T-cell (primary cell): ENCODE results near the gene SPRR2F. TPM values are rescaled to one million over a fixed set of nuclear protein-coding genes. Genes with fewer than 3 reads are reported as not detected.
"Not testable (repeated sequence)": the region's sequence is repeated elsewhere in the genome, so short reads cannot be mapped to it uniquely, and the experiment has no call there.

Experiments
- ATAC-seq, 4 experiments: fragments of 200-7000 bp in 3 of 4; fragments of 150-1000 bp in 1 of 4; cut with Tn5 transposase; replicated peaks in 1 of 4; 1 replicate in 3 of 4; 2 replicates in 1 of 4; pipeline ENCODE4 v1.10.0; 2021; ENCODE audit warnings: moderate library complexity in 3 of 4, mild to moderate bottlenecking in 2 of 4, moderate number of reproducible peaks in 1 of 4
- CTCF ChIA-PET, 2 donors: fragments of 300-600 bp; sonication (Branson Sonifier 250); formaldehyde crosslinking; loops; one replicate each; lab custom pipeline; 2022; ENCODE audit warnings: antibody characterized with exemption in 2 of 2; lab: Charles Lee
- POLR2A ChIA-PET, 2 donors: fragments of 300-600 bp; sonication (Branson Sonifier 250); formaldehyde crosslinking; loops; one replicate each; lab custom pipeline; 2022; ENCODE audit warnings: antibody characterized with exemption in 2 of 2; lab: Charles Lee
- DNase-seq, 35 experiments: peaks; one replicate each; pipeline versions ENCODE4 v3.0.0 to v3.0.0-alpha.2; 2013 to 2023
- H3K27ac ChIP-seq: one replicate; pipeline ENCODE4 v1.5.1; 2013; ENCODE audit warnings: low read length
- H3K27me3 ChIP-seq, 2 experiments: replicated peaks in 1 of 2; 1 replicate in 1 of 2; 2 replicates in 1 of 2; pipeline versions ENCODE4 v1.6.1 to v1.7.0; 2013; ENCODE audit warnings: low read length in 1 of 2, mixed read lengths in 1 of 2; ENCODE audit not compliant: control insufficient read depth in 2 of 2, insufficient read depth in 2 of 2; ENCODE audit errors: extremely low read depth in 1 of 2
- H3K36me3 ChIP-seq, 2 donors: 1 replicate in 1 of 2; 2 replicates in 1 of 2; pipeline versions ENCODE4 v1.6.1 to v1.7.0; 2013; ENCODE audit warnings: low read length in 1 of 2; ENCODE audit not compliant: control insufficient read depth in 2 of 2, insufficient read depth in 1 of 2; ENCODE audit errors: extremely low read depth in 1 of 2
- H3K4me1 ChIP-seq, 2 experiments: 1 replicate in 1 of 2; 2 replicates in 1 of 2; pipeline versions ENCODE4 v1.6.1 to v1.7.0; 2013; ENCODE audit warnings: low read length in 2 of 2, mixed read lengths in 1 of 2; ENCODE audit not compliant: insufficient read depth in 2 of 2, control insufficient read depth in 1 of 2; ENCODE audit errors: extremely low read depth in 1 of 2
- H3K4me3 ChIP-seq, 2 donors: 1 replicate in 1 of 2; 2 replicates in 1 of 2; pipeline versions ENCODE4 v1.5.1 to v1.7.0; 2013; ENCODE audit warnings: mild to moderate bottlenecking in 2 of 2, low read length in 1 of 2, moderate library complexity in 1 of 2; ENCODE audit not compliant: control insufficient read depth in 1 of 2; ENCODE audit errors: extremely low read depth in 1 of 2
- H3K9me3 ChIP-seq: 2 replicates; pipeline ENCODE4 v1.7.0; 2013
- H3K27ac Mint-ChIP-seq, 2 donors: one replicate each; pipeline ENCODE4 v1.8.0; 2020 to 2021; ENCODE audit warnings: mild to moderate bottlenecking in 2 of 2, mixed read lengths in 2 of 2
- H3K27me3 Mint-ChIP-seq, 2 donors: one replicate each; pipeline ENCODE4 v1.8.0; 2021 to 2022; ENCODE audit warnings: mixed read lengths in 2 of 2
- H3K36me3 Mint-ChIP-seq: one replicate; pipeline ENCODE4 v1.8.0; 2021; ENCODE audit warnings: mixed read lengths
- H3K4me1 Mint-ChIP-seq, 3 donors: one replicate each; pipeline ENCODE4 v1.8.0; 2020 to 2022; ENCODE audit warnings: mixed read lengths in 3 of 3, mild to moderate bottlenecking in 1 of 3
- H3K4me3 Mint-ChIP-seq, 3 donors: one replicate each; pipeline ENCODE4 v1.8.0; 2020 to 2022; ENCODE audit warnings: mild to moderate bottlenecking in 3 of 3, mixed read lengths in 3 of 3, moderate library complexity in 3 of 3
- H3K9me3 Mint-ChIP-seq, 3 donors: one replicate each; pipeline ENCODE4 v1.8.0; 2020 to 2022; ENCODE audit warnings: mixed read lengths in 3 of 3
- WGBS: methylation state at CpG from one replicate; pipeline ENCODE4 v1.1.5; 2013; ENCODE audit warnings: missing lambda C conversion rate; ENCODE audit not compliant: insufficient coverage; 5-methylcytosine and 5-hydroxymethylcytosine counted together
- total RNA-seq, 35 experiments: library from RNA in 6 of 35; stranded (reverse) in 6 of 35; fragments of 120-200 nt in 1 of 35; gene quantifications; one replicate each; pipeline versions ENCODE4 v1.2.1 to v1.2.4 and lab custom pipeline; 2013 to 2026

SPRR2F gene
- total RNA-seq, 5 donors from 2014 or later (not counting 1 experiment from before 2014, with no cell fraction given), result not detected

GRCh38 chr1:153122831-153123421, 9.6 kb upstream of the SPRR2F start:
- peaks cover 16 to 19% of the 10 kb centered on the region in 2 donors for H3K27me3 Mint-ChIP-seq
- Histone ChIP-seq H3K4me1 (no peaks in the 10 kb centered on the region), H3K9me3 (no peaks in the 10 kb centered on the region), H3K27me3 (peaks cover 2 to 4% of the 10 kb centered on the region in 2 experiments), H3K36me3 (no peaks in the 10 kb centered on the region), H3K27ac (no peak overlapping the region), H3K4me3 (no peak overlapping the region)
- no peak for DNase-seq
- H3K4me3 Mint-ChIP-seq, result no peak overlapping the region
- CTCF ChIA-PET, result interaction anchor here in 1 of 2 donors (0.7 kb wide), 1 partner anchor 546 kb away, joined by 4 read pairs; no protein-coding TSS in a partner anchor
- H3K36me3 Mint-ChIP-seq, result no peaks in the 10 kb centered on the region
- POLR2A ChIA-PET, result no interaction called here
- H3K9me3 Mint-ChIP-seq, result peaks cover 15 to 19% (median 15%) of the 10 kb centered on the region in 3 donors
- H3K27ac Mint-ChIP-seq, result no peak overlapping the region
- 62% methylated on average over 3 of the region's 3 CpGs for WGBS
- H3K4me1 Mint-ChIP-seq, result no peaks in the 10 kb centered on the region
- no peak for ATAC-seq

GRCh38 chr1:153120945-153121344, 7.6 kb upstream of the SPRR2F start:
- H3K27me3 Mint-ChIP-seq, result peaks cover 23 to 28% of the 10 kb centered on the region in 2 donors

GRCh38 chr1:153119491-153119971, 6.2 kb upstream of the SPRR2F start:
- POLR2A ChIA-PET, result no interaction called here
- Histone ChIP-seq H3K36me3 (no peaks in the 10 kb centered on the region), H3K27ac (no peak overlapping the region), H3K27me3 (peaks cover 2 to 8% of the 10 kb centered on the region in 2 experiments), H3K4me3 (no peak overlapping the region), H3K9me3 (no peaks in the 10 kb centered on the region), H3K4me1 (no peaks in the 10 kb centered on the region)
- Mint-ChIP-seq H3K4me3 (no peak overlapping the region), H3K27ac (no peak overlapping the region), H3K27me3 (peaks cover 28 to 38% of the 10 kb centered on the region in 2 donors), H3K36me3 (no peaks in the 10 kb centered on the region), H3K4me1 (no peaks in the 10 kb centered on the region), H3K9me3 (peaks cover 0 to 5% (median 1%) of the 10 kb centered on the region in 3 donors)
- ATAC-seq (no peak), DNase-seq (no peak)
- CTCF ChIA-PET, result no interaction called here
- 63% methylated on average over 1 of the region's 3 CpGs for WGBS

More at GRCh38 chr1:153120945-153121344, 7.6 kb upstream of the SPRR2F start:
- H3K4me3 Mint-ChIP-seq, result no peak overlapping the region
- no peaks in the 10 kb centered on the region for H3K4me1 ChIP-seq
- no peaks in the 10 kb centered on the region for H3K4me1 Mint-ChIP-seq
- ATAC-seq (no peak), DNase-seq (no peak)
- ChIA-PET POLR2A (no interaction called here), CTCF (no interaction called here)
- H3K27ac ChIP-seq, result no peak overlapping the region
- no peaks in the 10 kb centered on the region for H3K36me3 Mint-ChIP-seq
- H3K27ac Mint-ChIP-seq, result no peak overlapping the region
- peaks cover 2 to 4% of the 10 kb centered on the region in 2 experiments for H3K27me3 ChIP-seq
- H3K9me3 Mint-ChIP-seq, result peaks cover 12 to 19% (median 15%) of the 10 kb centered on the region in 3 donors
- H3K36me3 ChIP-seq, result no peaks in the 10 kb centered on the region
- H3K4me3 ChIP-seq, result no peak overlapping the region
- no peaks in the 10 kb centered on the region for H3K9me3 ChIP-seq

- H3K27ac ChIP-seq, POLR2A ChIA-PET, H3K27ac Mint-ChIP-seq: not testable (repeated sequence)
Observed at GRCh38 chr1:153115264-153115663, 1.9 kb upstream of the SPRR2F start.

GRCh38 chr1:153112454-153112853, 862 bp downstream of the SPRR2F start:
- H3K27me3 ChIP-seq, H3K9me3 ChIP-seq, H3K9me3 Mint-ChIP-seq, CTCF ChIA-PET, ATAC-seq, H3K36me3 Mint-ChIP-seq, H3K27ac ChIP-seq, H3K4me3 Mint-ChIP-seq, DNase-seq, H3K36me3 ChIP-seq, H3K4me1 Mint-ChIP-seq, H3K4me3 ChIP-seq, H3K4me1 ChIP-seq, H3K27ac Mint-ChIP-seq, POLR2A ChIA-PET: not testable (repeated sequence)
- WGBS, result 60% methylated on average over 3 of the region's 5 CpGs
- H3K27me3 Mint-ChIP-seq, result peaks cover 23 to 27% of the 10 kb centered on the region in 2 donors

More at GRCh38 chr1:153115264-153115663, 1.9 kb upstream of the SPRR2F start:
- H3K4me1 ChIP-seq, ATAC-seq, H3K9me3 ChIP-seq, DNase-seq, H3K36me3 ChIP-seq, H3K9me3 Mint-ChIP-seq, H3K4me3 ChIP-seq, CTCF ChIA-PET, H3K27me3 ChIP-seq, H3K4me3 Mint-ChIP-seq, H3K36me3 Mint-ChIP-seq, H3K4me1 Mint-ChIP-seq: not testable (repeated sequence)
- peaks cover 33 to 37% of the 10 kb centered on the region in 2 donors for H3K27me3 Mint-ChIP-seq

GRCh38 chr1:153100245-153100644, 13.1 kb downstream of the SPRR2F start:
- DNase-seq, result no peak
- peaks cover 0 to 3% (median 0%) of the 10 kb centered on the region in 3 donors for H3K9me3 Mint-ChIP-seq
- H3K27ac Mint-ChIP-seq, result no peak overlapping the region
- no peaks in the 10 kb centered on the region for H3K9me3 ChIP-seq
- ChIA-PET POLR2A (no interaction called here), CTCF (no interaction called here)
- H3K36me3 Mint-ChIP-seq, result no peaks in the 10 kb centered on the region
- ATAC-seq, result no peak
- no peaks in the 10 kb centered on the region for H3K4me1 Mint-ChIP-seq
- no CpG with 5 or more reads among the region's 5 CpGs for WGBS
- no peak overlapping the region for H3K27ac ChIP-seq
- H3K4me3 Mint-ChIP-seq, result no peak overlapping the region
- peaks cover 0 to 12% of the 10 kb centered on the region in 2 experiments for H3K27me3 ChIP-seq
- no peak overlapping the region for H3K4me3 ChIP-seq
- H3K36me3 ChIP-seq, result no peaks in the 10 kb centered on the region
- H3K4me1 ChIP-seq, result no peaks in the 10 kb centered on the region
- H3K27me3 Mint-ChIP-seq, result peaks cover 14 to 23% of the 10 kb centered on the region in 2 donors
